Ectodermal cell (in vitro differentiated cells): ENCODE data around the gene CMPK1.

ENCODE experiments used
- H3K27ac ChIP-seq: 2 replicates; pipeline ENCODE4 v1.7.0; 2013; ENCODE audit warnings: mild to moderate bottlenecking, low read depth, low read length; ENCODE audit not compliant: insufficient read depth, poor library complexity, severe bottlenecking
- H3K27me3 ChIP-seq: 2 replicates; pipeline ENCODE4 v1.7.0; 2013; ENCODE audit warnings: mild to moderate bottlenecking, low read length; ENCODE audit not compliant: insufficient read depth, control insufficient read depth, poor library complexity, severe bottlenecking
- H3K36me3 ChIP-seq: one replicate; pipeline ENCODE4 v1.7.0; 2013; ENCODE audit warnings: low read length; ENCODE audit not compliant: control insufficient read depth, insufficient read depth
- H3K4me1 ChIP-seq: one replicate; pipeline ENCODE4 v1.7.0; 2013; ENCODE audit warnings: low read length; ENCODE audit not compliant: control insufficient read depth, insufficient read depth
- H3K4me3 ChIP-seq: 2 replicates; pipeline ENCODE4 v1.7.0; 2013; ENCODE audit warnings: low read depth, low read length, control low read depth; ENCODE audit not compliant: insufficient read depth
- H3K9me3 ChIP-seq: 2 replicates; pipeline ENCODE4 v1.7.0; 2013; ENCODE audit warnings: mild to moderate bottlenecking, low read length, moderate library complexity; ENCODE audit not compliant: control insufficient read depth
- WGBS, 2 experiments: methylation state at CpG; one replicate each; pipeline ENCODE4 v1.1.7; 2013; ENCODE audit warnings: missing lambda C conversion rate in 2 of 2; 5-methylcytosine and 5-hydroxymethylcytosine counted together

Gene CMPK1

GRCh38 chr1:47389731-47390130 is 56.1 kb downstream of the CMPK1 start:
- Histone ChIP-seq H3K27me3 (no peaks in the 10 kb centered on the region), H3K4me1 (no peaks in the 10 kb centered on the region), H3K9me3 (no peaks in the 10 kb centered on the region), H3K36me3 (no peaks in the 10 kb centered on the region), H3K4me3 (no peak overlapping the region), H3K27ac (no peak overlapping the region)
- 71 to 85% methylated on average over 1 to 2 of the region's 2 CpGs for WGBS, 2 experiments

- H3K27ac ChIP-seq, result no peak overlapping the region
- H3K36me3 ChIP-seq, result no peaks in the 10 kb centered on the region
- no peak overlapping the region for H3K4me3 ChIP-seq
- H3K4me1 ChIP-seq, result no peaks in the 10 kb centered on the region
- H3K27me3 ChIP-seq, result no peaks in the 10 kb centered on the region
- 66 to 71% methylated on average over 2 of the region's 2 CpGs for WGBS, 2 experiments
- no peaks in the 10 kb centered on the region for H3K9me3 ChIP-seq
These were observed 57.3 kb downstream of the CMPK1 start for GRCh38 chr1:47390843-47391242.

GRCh38 chr1:47393141-47393540 is 59.6 kb downstream of the CMPK1 start:
- Histone ChIP-seq H3K27me3 (peaks cover 8% of the 10 kb centered on the region), H3K36me3 (no peaks in the 10 kb centered on the region), H3K4me1 (no peaks in the 10 kb centered on the region), H3K4me3 (no peak overlapping the region), H3K27ac (no peak overlapping the region), H3K9me3 (no peaks in the 10 kb centered on the region)
- 91 to 93% methylated on average over 5 of the region's 5 CpGs for WGBS, 2 experiments

- Histone ChIP-seq H3K36me3 (no peaks in the 10 kb centered on the region), H3K9me3 (no peaks in the 10 kb centered on the region), H3K27me3 (peaks cover 11% of the 10 kb centered on the region), H3K4me3 (no peak overlapping the region), H3K27ac (no peak overlapping the region), H3K4me1 (no peaks in the 10 kb centered on the region)
- WGBS, 2 experiments, result 90 to 95% methylated on average over 3 of the region's 3 CpGs
These were observed 61.8 kb downstream of the CMPK1 start for GRCh38 chr1:47395433-47395832.

DNA sequence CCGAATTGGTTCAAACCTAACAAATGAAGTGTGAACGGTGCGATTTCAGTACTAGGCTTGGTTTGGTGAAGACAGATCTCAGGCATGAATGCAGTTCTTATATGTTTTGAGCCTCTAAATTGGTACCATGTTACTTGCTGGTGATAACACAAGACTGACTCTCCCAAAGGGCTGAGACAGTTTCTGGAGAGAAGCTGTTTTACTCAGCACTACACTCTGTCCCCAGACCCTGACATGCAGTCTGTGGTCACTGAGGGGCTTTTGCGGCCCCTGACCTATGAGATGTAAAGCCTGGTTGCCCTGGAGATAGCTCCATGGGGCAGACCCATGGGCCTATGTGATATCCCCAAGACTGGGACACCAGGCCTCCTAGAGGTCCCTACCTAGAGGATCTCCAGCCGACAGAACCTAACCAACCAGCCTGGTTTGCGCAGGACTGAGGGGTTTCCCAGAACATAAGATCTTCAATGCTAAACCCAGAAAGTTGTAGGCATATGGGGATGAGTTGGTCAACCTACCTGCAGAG is 63.1 kb downstream of the CMPK1 start:
- Histone ChIP-seq H3K27ac (no peak overlapping the region), H3K27me3 (peaks cover 14% of the 10 kb centered on the region), H3K4me3 (no peak overlapping the region), H3K36me3 (no peaks in the 10 kb centered on the region), H3K9me3 (no peaks in the 10 kb centered on the region), H3K4me1 (no peaks in the 10 kb centered on the region)
- WGBS, 2 experiments, result 83 to 85% methylated on average over 6 of the region's 6 CpGs

- H3K27ac ChIP-seq, result no peak overlapping the region
- H3K27me3 ChIP-seq, result peaks cover 19% of the 10 kb centered on the region
- no peaks in the 10 kb centered on the region for H3K4me1 ChIP-seq
- H3K4me3 ChIP-seq, result no peak overlapping the region
- no peaks in the 10 kb centered on the region for H3K36me3 ChIP-seq
- WGBS, 2 experiments, result 85 to 93% methylated on average over 4 of the region's 4 CpGs
- H3K9me3 ChIP-seq, result no peaks in the 10 kb centered on the region
These were observed 65.7 kb downstream of the CMPK1 start for GRCh38 chr1:47399138-47399845.

GRCh38 chr1:47399846-47400155 is 66.2 kb downstream of the CMPK1 start:
- H3K27ac ChIP-seq, result no peak overlapping the region
- 95 to 98% methylated on average over 4 of the region's 4 CpGs for WGBS, 2 experiments
- H3K36me3 ChIP-seq, result no peaks in the 10 kb centered on the region
- no peak overlapping the region for H3K4me3 ChIP-seq
- H3K9me3 ChIP-seq, result no peaks in the 10 kb centered on the region
- no peaks in the 10 kb centered on the region for H3K4me1 ChIP-seq
- peaks cover 19% of the 10 kb centered on the region for H3K27me3 ChIP-seq

GRCh38 chr1:47401761-47402160 is 68.2 kb downstream of the CMPK1 start:
- Histone ChIP-seq H3K4me1 (no peaks in the 10 kb centered on the region), H3K4me3 (no peak overlapping the region), H3K27me3 (peaks cover 19% of the 10 kb centered on the region), H3K9me3 (no peaks in the 10 kb centered on the region), H3K36me3 (no peaks in the 10 kb centered on the region), H3K27ac (no peak overlapping the region)
- 94% methylated on average over 4 of the region's 4 CpGs for WGBS, 2 experiments

DNA sequence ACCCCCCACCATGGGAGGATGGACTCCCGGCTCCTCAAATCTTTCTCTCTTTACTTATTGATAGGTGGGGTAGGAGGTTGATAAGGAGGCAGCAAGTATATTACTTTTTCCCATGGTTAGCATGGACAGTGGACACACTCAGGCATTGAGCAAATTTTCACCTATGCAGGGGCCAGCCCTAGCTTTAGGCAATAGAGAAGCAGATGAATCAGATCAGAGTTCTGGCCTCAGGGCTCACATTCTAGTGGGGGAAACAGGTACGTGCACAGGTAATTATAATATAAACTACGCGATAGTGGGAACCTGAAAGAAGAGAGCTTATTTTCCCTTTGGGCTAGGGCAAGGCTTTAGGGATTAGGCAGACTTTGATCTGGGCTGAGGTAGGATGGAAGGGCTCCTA is 69.0 kb downstream of the CMPK1 start:
- 96% methylated on average over 3 of the region's 4 CpGs for WGBS, 2 experiments
- no peaks in the 10 kb centered on the region for H3K9me3 ChIP-seq
- H3K4me1 ChIP-seq, result no peaks in the 10 kb centered on the region
- no peak overlapping the region for H3K27ac ChIP-seq
- H3K27me3 ChIP-seq, result peaks cover 12% of the 10 kb centered on the region
- no peak overlapping the region for H3K4me3 ChIP-seq
- no peaks in the 10 kb centered on the region for H3K36me3 ChIP-seq

- peaks cover 12% of the 10 kb centered on the region for H3K27me3 ChIP-seq
- H3K4me1 ChIP-seq, result no peaks in the 10 kb centered on the region
- H3K9me3 ChIP-seq, result no peaks in the 10 kb centered on the region
- H3K27ac ChIP-seq, result no peak overlapping the region
- WGBS, 2 experiments, result 89 to 91% methylated on average over 4 of the region's 4 CpGs
- no peak overlapping the region for H3K4me3 ChIP-seq
- no peaks in the 10 kb centered on the region for H3K36me3 ChIP-seq
These were observed 69.8 kb downstream of the CMPK1 start for GRCh38 chr1:47403321-47403910.
